Epithelial cell of esophagus (primary cell): ENCODE results near the gene COLQ.

Source experiments
- DNase-seq: peaks from one replicate; pipeline ENCODE4 v3.0.0; 2010; ENCODE audit warnings: low read depth
- H3K4me3 ChIP-seq: 2 replicates; pipeline ENCODE4 v1.5.1; 2011; ENCODE audit warnings: mild to moderate bottlenecking, low read length, control low read depth
- CTCF ChIP-seq: IDR thresholded peaks from 2 replicates; pipeline ENCODE4 v1.5.1; 2011; ENCODE audit warnings: low read depth, mild to moderate bottlenecking, low read length, control low read depth, inconsistent platforms; ENCODE audit not compliant: insufficient read depth; ENCODE audit errors: missing control alignments

COLQ gene

DNA sequence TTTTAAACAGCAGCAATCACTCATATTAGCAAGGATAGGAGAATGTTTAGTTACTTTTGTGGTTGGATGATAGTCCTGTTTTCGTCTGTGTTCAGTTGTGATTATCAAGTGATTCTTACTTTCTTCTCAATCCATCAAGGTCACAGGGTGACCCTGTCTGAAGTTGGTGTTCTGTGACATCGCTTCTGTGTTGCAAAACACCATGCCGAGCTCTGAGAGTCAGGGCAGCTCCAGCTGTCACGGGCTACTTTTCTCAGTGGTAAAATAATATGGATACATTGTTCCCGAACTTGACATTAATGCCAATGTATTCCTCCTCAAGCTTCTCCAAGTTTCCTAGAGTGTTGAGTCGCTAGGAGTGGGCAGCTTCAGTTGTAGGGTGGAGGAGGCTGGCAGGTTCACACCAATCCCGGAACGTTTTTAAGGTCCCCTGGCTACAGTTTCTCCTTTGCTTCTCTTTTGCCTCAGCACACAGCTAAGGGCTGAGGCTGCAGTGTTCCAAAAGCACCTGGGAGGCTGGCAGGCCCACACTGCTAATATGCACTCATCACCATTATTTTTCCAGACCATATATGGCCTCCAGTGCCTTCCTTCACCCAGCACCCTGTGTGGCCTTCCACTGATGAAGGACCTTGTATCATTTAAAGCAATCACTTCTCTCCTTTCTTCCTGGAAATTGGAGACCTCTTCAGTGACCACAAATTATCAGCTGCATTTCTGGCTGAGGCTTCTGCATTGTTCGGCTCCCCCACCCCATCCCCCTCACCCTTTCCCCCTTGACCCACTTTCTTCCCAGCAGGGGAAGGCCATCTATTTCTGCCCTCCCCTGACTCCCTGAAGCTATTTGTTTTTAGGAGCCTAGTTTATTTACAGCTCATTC lies 25.8 kb downstream of the COLQ start:
- DNase-seq: no peak
- no peak for TF ChIP-seq CTCF
- H3K4me3 ChIP-seq: no peak overlapping the region

DNA sequence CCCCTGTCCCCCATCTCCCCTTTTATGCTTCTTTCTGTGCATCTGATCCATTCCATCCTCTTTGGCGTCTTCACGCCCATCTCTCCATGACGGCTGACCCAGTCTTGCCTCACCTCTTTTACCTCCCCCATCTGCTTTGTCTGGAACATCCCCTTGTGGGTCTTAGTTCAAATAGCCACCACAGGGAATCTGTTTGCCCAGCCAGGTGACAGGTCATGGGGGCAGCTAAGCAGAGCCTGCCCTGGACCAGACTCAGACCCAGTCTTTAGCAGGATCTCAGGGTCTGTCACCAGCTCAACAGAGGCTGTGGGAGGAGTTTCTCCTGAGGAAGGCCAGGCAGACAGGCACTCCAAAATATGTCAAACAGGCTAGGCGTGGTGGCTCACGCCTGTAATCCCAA lies 28.1 kb downstream of the COLQ start:
- no peak for DNase-seq
- H3K4me3 ChIP-seq: no peak overlapping the region
- TF ChIP-seq CTCF: no peak

DNA sequence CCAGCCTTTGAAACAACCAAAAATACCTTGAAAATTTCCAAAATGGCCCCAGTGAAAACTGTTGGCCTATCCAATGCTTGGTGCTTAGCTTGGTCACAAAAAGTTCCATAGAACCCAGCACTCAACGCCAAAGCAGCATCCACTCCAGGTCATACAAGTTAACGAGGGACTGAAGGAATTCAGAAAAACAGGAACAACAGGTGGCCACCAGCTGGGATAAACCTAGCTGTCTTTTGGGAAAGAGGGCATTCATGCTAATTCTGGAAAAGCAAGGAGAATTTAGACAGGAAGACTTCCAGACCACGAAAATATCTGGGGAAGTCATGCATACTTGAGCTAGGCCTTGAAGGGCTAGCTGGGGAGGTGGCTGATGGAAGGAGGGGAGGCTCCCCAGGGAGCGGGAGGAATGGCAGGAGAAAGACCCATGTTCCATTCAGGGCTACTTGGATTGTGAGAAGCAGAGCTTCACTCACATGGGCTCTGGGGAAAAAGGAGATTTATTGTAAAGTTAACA lies 28.6 kb downstream of the COLQ start:
- TF ChIP-seq CTCF: no peak

GRCh38 chr3:15491143-15491542 lies 30.4 kb downstream of the COLQ start:
- TF ChIP-seq CTCF: no peak
- no peak for DNase-seq
- H3K4me3 ChIP-seq: no peak overlapping the region

More for the DNA sequence above, 28.6 kb downstream of the COLQ start:
- DNase-seq: no peak
- H3K4me3 ChIP-seq: no peak overlapping the region

DNA sequence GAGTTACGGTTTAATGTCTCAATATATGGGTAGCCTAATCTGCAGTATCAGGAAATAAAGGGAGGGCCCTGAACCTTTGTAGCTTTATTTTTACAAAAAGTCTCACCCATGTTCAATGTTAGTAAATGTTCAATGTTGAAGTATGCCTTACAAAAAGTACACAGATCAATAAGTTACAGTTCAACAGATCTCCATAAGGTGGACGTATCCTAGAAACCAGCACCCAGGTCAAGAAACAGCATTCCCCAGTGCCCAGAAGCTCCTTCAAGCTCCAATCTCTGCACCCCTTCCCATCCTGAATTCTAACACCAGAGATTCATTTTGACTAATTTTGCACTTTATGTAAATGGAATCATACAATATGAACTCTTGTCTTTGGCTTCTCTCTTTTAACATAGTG lies 31.3 kb downstream of the COLQ start:
- no peak for TF ChIP-seq CTCF
- no peak for DNase-seq
- no peak overlapping the region for H3K4me3 ChIP-seq

DNA sequence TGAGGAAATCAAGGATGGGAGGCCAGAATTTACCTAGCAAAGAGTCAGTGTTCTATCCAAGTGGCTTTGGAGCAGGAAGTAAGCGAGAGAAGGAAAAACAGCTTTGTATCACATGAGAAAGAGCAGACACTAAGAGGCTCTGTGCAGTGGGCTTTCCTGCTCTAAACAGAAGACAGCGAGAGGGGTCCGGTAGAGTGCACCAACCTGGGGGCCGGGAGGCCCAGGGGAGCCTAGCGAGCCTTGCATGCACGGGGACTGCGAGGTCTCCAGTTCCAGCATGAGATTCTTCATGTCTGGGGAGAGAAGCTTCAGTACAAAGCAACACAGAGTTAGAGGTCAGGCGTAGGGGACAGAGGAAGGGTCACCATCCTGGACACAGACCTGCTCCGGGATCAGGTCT lies 33.5 kb downstream of the COLQ start:
- no peak for DNase-seq
- TF ChIP-seq CTCF: no peak
- H3K4me3 ChIP-seq: no peak overlapping the region

DNA sequence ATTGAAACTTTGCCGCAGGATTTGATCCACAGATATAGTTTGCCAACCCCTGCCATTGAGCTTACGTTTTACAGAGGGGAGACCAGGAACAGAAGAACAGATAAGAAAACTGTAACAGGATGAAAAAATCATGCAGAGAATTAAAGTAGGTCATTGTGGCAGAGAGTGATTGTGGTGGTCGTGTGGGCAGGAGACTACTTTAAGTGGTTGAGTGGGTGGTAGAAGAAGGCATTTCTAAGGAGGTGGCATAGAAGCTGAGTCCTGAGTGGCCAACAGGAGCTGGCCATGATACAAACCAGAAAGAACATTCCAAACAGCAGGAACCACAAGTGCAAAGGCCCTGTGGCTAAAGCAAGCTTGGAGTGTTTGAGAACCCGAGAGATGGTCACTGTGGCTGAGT lies 34.5 kb downstream of the COLQ start:
- DNase-seq: no peak
- TF ChIP-seq CTCF: no peak
- no peak overlapping the region for H3K4me3 ChIP-seq
